Ramos (cell line): ENCODE results near the gene PLCH2.

Experiments used
- in situ Hi-C: fragments of 300-500 bp; cut with MboI; formaldehyde crosslinking; loops from one replicate; pipeline ENCODE4 v1.14.3; 2022; ENCODE audit warnings: low sequenced_read_pairs; ENCODE audit not compliant: unreplicated experiment

Gene PLCH2

DNA sequence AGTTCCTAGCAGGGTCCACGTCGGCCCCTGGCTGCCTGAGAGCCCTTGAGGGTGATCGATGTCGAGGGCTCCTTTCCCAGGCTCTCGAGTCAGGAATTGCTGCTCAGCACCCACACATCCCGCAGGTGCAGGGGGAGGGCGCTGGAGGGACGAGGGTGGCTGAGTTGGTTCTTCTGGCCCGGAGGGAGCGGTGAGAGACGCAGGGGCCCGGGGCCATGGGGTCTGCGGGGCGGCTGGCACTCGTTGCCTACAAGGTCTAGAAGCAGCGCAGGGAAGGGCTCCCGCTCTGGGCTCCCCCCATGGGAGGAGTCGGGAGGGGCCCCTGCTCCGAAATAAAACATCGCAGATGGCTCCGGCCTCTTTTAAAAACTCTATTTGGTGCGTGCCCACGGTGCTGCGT, 32.1 kb downstream of the PLCH2 start:
- in situ Hi-C loops: no loop called here

DNA sequence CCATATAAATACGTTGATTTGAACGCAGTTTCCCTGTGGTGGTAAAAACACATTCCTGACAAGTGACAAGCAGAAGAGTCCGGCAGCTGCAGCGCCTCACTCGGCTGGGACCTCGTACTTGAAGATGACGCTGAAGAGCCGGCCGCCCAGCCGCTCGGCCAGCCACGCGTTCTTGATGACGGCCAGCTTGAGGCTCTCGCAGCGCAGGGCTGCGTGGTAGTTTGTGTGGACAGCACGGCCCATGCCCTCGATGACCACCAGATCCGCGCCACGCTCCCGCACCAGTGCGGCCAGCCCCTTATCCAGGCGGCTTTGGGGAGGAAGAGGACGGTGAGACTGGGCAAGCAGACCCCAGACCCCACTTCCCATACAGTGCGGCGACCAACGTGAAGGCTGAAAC, 32.7 kb downstream of the PLCH2 start:
- in situ Hi-C loops: no loop called here

DNA sequence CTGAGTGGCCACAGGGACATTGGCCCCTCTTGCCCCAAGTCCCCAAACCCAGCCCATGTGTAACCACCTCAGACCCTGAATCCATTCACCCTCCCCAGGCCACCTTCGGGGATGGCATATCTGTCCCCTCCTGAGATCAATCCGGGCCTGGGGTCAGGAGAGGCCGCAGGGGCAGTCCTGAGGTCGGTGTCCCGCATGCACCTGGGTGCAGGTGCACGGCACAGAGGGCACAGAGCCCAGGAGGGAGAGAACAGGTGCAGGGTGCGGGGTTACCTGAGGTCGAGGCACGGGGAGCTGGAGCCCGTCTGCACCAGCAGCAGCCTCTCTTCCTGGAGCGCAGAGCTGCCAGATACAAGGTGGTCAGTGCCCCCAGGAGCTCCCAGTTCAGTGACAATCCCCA, 33.5 kb downstream of the PLCH2 start:
- in situ Hi-C loops: no loop called here

DNA sequence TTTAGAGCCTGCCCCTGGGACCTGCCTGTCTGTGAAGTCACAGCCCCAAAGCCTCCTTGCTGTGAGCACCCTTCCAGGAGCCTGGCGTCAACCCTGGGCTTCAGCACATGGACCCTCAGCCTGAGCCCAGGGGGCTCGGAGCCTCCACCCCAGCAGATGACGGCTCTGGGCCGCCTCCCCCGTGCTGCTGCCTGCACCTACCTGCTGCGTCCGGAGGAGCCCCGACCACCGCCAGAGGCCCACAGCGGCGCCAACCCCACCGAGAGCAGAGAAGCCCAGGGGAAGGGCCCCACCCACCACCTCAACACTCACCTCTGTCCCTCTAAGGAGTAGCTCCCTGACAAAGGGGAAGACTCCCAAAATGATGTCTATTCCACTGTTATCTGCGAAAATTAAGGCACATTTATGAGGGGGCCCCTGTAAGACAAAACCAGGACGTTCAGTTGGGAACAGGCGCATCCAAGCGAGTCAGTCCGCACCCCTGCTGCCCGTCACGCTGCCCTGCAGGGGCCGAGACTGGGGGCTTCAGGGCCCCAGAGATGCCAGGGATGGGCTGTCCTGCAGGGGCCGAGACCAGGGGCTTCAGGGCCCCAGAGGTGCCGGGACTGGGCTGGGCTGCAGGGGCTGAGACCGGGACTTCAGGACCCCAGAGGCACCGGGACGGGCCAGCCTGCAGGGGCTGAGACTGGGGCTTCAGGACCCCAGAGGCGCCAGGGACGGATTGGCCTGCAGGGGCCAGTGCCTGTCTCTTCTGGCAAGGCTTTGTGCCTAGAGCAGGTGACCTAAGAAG, 34.5 kb downstream of the PLCH2 start:
- in situ Hi-C loops: no loop called here

DNA sequence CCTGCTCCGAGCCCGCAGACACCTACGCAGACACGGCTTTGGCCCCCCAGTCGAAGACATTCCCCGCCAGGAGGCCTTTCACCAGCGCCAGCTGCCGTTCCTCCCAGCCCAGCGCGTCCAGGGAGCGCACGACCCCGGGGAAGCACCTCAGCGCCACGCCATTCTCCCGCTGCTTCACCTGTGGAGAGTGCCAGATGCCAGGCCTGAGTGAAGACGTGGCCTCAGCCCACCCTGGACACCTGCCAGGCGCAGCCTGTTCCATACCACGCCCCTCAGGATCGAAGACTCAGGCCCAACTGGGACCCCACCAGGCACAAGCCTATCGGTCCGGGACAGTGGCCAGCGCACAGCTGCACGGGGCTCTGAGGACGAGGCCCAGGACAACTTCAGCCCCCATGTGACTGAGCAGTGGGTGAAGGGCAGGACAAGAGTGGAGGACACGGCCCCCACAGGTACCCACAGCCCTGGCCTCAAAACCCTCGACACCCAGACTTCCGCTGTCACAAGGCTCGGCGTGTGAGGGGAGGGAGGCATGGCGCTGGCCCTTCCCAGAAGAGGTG, 36.9 kb downstream of the PLCH2 start:
- in situ Hi-C loops: no loop called here

DNA sequence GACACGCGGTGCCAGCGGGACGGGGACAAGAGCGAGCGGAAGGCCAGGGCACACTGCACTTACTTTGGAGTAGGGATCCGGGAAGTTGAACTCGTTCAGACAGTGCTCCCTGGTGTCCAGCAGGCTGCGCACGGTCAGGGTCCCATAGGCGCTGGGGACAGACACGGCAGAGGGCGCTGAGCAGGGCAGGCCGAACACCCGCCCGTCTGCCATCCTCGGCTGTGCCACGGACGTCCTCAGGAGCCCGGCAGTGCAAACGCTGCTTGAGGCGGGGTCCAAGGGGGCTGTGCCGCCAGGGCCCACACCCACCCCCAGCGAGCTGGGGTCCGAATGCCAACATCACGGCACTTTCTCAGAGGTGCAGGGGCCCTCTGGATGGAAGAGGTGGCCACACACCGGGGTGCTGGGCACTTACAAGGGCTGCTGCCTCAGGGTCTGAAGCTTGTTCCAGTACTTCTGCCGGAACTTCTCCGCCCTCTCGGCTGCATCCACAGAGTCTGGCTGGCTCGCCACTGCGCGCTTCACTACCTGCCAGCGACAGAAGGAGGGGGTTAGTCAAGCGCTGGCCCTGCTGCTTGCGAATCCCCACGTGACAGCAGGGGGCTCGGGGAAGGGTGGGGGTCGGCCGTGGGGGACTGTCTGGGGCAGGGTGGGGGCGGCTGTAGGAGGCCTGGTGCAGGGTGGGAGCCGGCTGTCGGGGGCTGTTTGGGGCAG, 38.0 kb downstream of the PLCH2 start:
- in situ Hi-C loops: no loop called here

DNA sequence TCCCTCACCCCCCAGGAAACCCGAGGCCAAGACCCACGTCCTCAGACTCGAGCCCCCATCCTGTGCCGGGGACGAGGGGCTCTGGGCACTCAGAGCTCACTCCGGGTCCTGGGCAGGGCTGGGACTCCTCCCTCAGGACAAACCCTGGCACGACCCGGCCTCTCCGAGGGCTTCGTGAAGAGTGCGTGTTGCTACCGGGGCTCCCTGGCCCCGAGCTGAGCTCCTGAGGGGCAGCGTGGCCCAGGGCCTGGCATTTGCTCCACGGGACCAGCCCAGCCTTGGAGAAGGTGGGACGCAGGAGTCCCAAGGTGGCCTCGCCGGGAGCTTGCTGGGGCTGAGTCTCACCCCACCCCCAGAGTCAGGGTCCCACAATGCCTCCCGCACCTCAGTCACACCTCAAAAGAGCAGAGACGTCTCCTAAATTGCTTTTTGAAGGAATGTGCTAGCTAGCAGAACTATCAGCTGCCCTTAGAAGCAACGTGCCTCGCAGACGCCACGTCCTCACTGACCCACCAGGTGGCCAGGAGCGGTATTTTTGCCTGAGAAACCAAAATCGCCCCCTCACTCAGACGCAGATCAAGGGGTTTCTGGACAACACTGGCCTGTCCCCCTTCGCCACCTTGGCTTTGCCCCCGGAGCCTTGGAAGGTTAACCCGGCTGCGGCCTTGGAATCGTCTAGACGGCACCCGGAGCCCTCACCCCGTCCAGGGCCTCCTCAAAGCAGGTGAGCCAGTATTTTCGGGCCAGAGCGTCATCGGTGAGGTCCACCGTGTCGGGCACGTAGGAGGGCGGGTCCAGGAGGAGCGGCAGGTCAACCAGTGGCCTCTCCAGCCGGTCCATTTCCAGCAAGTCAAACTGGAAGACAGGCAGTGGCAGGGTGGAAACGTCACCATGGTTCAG, 39.0 kb downstream of the PLCH2 start:
- in situ Hi-C loops: no loop called here

DNA sequence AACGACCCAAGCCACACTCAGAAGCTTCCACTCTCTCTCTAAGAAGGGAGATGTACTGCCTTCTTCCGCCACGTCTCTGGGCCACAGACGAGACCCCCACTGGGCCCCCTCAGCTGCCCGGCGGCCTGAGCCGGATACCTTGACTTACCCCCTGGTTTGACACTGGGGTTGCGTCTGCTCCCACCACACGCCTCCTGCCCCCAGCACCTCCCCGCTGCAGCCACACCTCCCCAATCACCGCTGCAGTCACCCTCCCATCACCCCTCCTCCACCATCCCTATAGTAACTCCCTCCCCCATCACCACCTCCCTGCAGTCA, 39.6 kb downstream of the PLCH2 start:
- in situ Hi-C loops: no loop called here

DNA sequence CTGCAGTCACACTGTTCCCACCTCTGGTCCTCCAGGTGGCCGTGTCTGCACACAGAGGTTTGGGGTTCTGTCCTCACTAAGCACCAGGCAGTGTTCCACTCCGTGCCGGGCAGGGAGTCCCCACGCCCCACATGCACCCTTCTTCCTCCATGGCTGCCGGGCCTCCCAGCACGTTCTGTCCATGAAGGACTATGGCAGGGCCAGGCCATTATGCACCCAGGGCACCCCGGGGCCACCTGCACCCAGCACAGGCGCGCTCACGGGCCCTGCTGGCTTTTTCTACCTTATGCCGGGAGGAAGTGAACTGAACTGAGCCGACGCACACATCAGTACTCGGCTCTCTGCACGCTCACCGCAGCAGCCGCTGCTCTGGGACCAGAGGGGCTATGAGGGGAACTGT, 40.0 kb downstream of the PLCH2 start:
- in situ Hi-C loops: no loop called here

DNA sequence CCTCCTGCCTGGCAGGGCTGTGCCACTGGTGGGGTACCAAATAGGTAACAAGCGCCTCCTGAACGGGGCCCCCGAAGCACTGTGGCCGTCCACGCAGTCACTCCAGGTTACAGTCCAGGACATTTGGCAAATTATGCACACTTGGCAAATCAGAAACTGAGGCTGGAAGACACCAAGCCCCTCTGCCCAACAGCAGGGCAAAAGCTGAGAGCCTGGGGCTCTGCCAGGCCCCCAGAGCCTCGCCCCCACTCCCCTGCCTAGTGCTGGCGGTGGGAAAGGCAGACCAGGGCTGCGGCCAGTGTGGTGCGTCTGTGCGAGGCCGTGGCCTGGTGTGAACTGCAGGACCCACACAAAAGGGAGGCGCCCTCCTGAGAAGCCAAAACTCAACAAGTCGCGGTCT, 40.9 kb downstream of the PLCH2 start:
- in situ Hi-C loops: no loop called here

DNA sequence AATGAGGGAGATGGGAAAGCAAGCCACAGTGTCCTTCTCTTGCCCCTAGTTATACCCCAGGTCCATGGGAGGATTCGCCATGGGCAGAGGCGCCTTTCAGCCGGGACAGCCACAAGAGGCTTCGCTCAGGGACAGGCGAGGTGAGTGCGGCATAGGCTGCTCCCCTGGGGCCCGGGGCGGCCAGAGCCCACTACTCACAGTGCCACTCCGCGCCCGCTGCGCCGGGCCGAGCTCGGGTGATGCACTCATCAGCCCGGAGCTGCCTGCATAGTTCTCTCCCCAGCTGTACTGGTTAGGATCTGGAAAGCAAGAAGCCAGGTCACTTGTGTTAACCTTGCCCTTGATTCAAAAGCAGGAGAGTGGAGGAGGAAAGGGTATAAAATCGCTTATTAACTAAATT, 41.9 kb downstream of the PLCH2 start:
- in situ Hi-C loops: no loop called here

DNA sequence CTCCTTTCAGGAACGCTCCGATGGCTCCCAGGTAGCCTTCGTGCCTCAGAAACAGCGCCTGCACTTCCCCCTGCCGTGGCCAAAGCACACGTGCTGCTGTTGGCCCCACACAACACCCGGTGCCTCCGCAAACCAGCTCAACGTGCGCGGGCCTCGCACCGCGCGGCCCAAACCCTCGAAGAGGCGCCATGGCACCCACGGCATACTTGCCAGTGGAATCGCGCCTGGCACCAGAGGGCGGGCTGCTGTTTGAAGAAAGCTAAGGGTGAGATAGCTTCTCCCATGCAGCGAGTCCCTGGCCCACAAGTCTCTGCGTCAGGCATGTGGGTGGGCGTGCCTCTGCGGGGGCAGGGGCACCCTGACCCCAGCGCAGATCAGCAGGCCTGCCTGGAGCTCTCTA, 42.4 kb downstream of the PLCH2 start:
- in situ Hi-C loops: no loop called here

DNA sequence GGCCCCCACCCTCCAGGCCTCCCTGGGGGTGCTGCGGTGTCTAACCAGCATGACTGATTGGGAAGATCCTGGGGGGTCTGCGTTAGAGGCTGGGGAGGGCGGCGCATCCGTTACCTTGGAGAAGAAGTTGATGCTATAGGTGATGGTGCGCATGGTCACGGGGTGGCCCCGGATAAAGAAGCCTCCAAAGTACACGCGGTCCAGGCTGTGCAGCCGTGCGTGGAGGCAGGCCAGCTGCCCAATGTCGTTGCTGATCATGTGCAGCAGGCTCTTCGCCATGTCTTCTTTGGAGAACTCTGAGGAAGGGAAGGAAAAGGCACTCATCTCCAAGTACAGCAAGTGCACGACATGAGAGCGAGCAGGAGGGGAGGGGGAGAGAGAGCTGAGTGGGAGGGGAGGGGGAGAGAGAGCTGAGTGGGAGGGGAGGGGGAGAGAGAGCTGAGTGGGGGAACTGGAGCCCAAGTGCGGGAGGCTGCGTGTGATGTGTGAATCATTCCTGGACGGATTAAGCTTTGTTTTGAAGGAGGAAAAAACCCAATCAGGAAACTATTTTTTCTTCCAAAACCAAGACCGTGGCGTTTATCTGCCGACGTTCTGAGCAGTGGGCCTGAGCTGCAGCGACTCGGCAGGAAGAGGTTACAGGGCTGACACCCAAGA, 43.1 kb downstream of the PLCH2 start:
- in situ Hi-C loops: no loop called here

DNA sequence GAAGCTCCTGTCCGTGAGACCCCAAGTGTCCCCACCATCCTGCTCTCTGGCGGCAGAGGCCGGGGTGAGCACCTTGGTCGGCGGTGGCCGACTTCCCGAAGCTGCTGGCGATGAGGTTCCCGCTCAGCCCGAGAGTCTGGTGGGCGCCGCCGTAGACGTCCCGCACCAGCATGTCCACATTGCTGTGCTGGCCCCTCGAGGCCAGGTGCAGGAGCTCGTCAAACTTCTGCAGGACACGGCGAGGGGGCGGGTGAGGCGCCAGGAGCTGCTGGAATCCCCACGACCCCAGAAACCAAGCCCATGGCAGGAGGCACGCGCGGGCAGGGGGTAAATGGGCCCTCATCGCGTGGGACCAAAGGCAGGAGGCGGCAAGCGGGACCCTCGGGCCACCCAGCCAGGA, 43.6 kb downstream of the PLCH2 start:
- in situ Hi-C loops: no loop called here

DNA sequence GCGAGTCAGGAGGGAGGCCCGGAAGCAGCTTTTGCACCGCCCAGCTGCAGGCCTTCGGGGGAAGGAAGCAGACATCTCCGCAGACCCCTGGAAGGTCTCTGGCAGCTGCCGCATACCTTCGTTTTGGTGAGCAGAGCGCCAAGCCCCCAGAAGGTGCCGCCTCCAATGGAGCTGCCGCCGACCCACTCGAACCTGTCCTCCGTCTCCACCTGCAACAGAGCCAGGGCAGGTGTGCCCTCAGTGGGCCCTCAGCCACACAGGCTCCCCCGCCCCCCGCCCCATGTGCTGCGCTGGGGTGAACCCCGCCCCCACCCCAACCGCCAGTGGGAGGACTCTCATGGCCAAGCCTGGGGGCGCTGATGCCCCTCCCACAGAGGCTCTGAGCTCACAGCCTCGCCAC, 44.1 kb downstream of the PLCH2 start:
- in situ Hi-C loops: no loop called here

DNA sequence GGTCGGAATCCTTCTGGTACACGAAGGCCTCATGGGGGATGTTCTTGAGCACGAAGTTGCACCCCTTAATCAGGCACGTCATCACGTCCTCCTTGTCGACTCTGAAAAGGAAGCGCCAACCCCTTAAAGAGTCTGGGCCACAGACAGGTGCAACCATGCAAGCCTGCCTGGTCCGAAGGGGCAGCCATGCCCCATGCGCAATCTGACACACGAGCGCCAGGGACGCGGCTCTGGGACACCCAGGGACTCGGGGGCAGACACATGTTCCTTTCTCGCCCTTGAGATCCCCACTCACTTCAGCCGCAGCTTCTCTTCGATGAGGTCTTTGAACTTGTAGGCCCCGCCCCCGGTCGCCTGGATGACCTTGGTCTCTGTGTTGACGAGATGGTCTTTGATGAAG, 44.7 kb downstream of the PLCH2 start:
- in situ Hi-C loops: no loop called here

DNA sequence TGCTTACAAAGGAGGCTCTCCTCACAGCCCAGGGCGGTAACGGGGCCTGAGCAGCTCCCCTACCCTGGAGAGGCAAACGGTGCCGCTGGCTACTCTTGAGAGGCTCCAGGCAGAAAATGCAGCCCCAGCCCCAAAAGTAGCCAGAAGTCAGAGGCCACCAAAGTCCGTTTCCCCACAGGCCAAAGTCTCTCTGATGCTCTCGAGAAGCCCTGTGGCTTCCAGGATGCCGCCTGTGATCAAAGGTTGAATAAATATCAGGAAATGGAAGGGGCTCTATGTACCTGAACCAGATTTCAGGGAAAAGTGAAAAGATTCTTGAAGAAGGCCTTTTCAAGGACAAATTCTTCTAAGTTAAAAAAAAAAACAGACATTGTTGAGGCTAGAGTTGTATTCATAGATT, 46.1 kb downstream of the PLCH2 start:
- in situ Hi-C loops: no loop called here

DNA sequence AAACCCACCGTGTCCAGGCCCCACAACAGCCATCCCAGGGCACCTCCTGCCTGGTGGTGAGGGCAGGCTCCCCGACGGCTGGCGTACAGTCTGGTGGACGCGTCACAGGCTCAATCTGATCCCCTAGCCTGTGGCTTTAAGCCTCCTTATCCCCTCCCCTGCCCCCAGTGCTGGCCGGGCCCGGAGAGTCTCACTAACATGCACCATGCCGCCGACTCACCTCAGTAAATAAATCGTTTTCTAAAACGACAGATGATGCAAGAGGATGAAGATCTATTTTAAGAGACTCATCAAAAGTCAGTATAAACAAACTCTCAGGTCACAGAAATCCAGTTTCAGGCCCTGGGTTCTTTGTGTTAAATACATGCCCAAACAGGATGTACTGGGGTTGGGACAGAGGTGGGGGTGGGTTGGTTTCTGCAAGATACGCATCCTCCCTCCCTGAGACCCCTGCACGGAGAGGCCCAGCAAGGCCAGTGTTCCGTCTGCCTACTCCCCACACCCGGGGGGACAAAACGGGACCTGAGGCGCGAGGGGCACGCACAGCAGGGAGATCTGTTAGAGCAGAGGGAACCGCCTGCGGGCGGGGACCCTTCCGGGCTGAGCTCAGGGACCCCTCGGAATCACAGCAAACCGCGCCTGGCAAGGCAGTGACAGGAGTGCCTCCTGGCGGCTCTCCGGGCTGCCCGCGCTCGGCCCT, 47.3 kb downstream of the PLCH2 start:
- in situ Hi-C loops: no loop called here

DNA sequence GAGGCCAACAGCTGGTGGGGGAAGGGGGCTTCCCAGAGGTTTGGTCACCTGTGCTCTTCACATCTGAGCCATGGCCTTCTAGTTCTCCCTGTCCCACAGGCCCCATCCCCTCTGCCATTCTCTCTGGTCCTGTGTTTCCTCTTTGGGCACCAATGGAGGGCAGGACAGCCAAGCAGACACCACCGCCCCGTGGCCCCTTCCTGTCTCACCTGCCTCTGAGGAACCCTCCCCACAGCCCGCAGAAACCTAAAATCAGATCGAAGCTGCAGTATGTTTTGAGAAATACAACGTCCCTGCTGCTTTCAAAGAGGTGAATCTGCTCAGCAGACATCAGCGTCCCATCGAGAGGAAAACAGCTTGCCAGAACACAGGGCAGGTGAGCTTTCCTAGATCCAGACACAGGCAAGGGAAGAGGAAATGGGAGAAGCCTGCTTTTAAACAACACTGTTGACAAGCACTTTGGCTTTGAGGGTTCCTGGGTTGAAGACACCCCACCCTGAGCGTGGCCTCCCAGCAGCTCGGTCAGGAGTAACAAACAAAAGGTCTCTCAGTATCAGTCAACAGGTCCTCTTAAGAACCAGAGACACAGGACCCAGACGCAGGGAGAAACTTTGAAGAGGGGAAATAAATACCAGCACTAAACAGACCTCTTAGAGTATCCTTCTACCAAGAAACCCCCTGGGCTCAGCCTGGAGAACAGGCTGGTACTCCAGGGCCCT, 48.0 kb downstream of the PLCH2 start:
- in situ Hi-C loops: no loop called here
